ENCODE data around the gene LDLR.

LDLR gene

DNA sequence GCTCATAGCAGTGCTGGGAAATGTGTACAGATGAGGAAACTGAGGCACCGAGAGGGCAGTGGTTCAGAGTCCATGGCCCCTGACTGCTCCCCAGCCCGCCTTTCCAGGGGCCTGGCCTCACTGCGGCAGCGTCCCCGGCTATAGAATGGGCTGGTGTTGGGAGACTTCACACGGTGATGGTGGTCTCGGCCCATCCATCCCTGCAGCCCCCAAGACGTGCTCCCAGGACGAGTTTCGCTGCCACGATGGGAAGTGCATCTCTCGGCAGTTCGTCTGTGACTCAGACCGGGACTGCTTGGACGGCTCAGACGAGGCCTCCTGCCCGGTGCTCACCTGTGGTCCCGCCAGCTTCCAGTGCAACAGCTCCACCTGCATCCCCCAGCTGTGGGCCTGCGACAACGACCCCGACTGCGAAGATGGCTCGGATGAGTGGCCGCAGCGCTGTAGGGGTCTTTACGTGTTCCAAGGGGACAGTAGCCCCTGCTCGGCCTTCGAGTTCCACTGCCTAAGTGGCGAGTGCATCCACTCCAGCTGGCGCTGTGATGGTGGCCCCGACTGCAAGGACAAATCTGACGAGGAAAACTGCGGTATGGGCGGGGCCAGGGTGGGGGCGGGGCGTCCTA lies 15.9 kb downstream of the LDLR start:
- no peak for DNase-seq (ENCODE audit: low read depth)
- H3K4me3 ChIP-seq (ENCODE audit: low read length): no peak overlapping the region
- TF ChIP-seq, protein P1, sequence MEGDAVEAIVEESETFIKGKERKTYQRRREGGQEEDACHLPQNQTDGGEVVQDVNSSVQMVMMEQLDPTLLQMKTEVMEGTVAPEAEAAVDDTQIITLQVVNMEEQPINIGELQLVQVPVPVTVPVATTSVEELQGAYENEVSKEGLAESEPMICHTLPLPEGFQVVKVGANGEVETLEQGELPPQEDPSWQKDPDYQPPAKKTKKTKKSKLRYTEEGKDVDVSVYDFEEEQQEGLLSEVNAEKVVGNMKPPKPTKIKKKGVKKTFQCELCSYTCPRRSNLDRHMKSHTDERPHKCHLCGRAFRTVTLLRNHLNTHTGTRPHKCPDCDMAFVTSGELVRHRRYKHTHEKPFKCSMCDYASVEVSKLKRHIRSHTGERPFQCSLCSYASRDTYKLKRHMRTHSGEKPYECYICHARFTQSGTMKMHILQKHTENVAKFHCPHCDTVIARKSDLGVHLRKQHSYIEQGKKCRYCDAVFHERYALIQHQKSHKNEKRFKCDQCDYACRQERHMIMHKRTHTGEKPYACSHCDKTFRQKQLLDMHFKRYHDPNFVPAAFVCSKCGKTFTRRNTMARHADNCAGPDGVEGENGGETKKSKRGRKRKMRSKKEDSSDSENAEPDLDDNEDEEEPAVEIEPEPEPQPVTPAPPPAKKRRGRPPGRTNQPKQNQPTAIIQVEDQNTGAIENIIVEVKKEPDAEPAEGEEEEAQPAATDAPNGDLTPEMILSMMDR (conservative IDR thresholded peaks at IDR 0.05; ENCODE audit: low read depth, low read length): no peak

GRCh38 chr19:11106477-11106876 lies 17.2 kb downstream of the LDLR start:
- H3K4me3 ChIP-seq (ENCODE audit: low read length): no peak overlapping the region
- DNase-seq (ENCODE audit: low read depth): no peak
- TF ChIP-seq, protein P1 (conservative IDR thresholded peaks at IDR 0.05; ENCODE audit: low read depth, low read length): no peak

GRCh38 chr19:11108746-11109145 lies 19.5 kb downstream of the LDLR start:
- DNase-seq (ENCODE audit: low read depth): no peak
- TF ChIP-seq, protein P1 (conservative IDR thresholded peaks at IDR 0.05; ENCODE audit: low read depth, low read length): no peak
- H3K4me3 ChIP-seq (ENCODE audit: low read length): no peak overlapping the region

DNA sequence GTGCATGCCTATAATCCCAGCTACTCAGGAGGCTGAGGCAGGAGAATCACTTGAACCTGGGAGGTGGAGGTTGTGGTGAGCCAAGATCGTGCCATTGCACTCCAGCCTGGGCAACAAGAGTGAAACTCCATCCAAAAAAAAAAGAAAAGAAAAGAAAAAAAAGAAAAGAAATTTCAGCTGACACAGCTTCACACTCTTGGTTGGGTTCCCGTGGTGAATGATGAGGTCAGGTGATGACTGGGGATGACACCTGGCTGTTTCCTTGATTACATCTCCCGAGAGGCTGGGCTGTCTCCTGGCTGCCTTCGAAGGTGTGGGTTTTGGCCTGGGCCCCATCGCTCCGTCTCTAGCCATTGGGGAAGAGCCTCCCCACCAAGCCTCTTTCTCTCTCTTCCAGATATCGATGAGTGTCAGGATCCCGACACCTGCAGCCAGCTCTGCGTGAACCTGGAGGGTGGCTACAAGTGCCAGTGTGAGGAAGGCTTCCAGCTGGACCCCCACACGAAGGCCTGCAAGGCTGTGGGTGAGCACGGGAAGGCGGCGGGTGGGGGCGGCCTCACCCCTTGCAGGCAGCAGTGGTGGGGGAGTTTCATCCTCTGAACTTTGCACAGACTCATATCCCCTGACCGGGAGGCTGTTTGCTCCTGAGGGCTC lies 22.0 kb downstream of the LDLR start:
- no peak for DNase-seq (ENCODE audit: low read depth)
- TF ChIP-seq, protein P1 (conservative IDR thresholded peaks at IDR 0.05; ENCODE audit: low read depth, low read length): no peak
- no peak overlapping the region for H3K4me3 ChIP-seq (ENCODE audit: low read length)

DNA sequence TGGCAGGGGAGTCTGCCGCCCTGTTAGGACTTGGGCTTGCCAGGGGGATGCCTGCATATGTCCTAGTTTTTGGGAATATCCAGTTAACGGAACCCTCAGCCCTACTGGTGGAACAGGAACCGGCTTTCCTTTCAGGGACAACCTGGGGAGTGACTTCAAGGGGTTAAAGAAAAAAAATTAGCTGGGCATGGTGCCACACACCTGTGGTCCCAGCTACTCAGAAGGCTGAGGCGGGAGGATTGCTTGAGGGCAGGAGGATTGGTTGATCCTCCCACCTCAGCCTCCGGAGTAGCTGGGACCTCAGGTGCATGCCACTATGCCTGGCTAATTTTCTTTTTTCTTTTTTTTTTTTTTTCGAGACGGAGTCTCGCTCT lies 22.5 kb downstream of the LDLR start:
- no peak overlapping the region for H3K4me3 ChIP-seq (ENCODE audit: low read length)
- TF ChIP-seq, protein P1 (conservative IDR thresholded peaks at IDR 0.05; ENCODE audit: low read depth, low read length): no peak
- DNase-seq (ENCODE audit: low read depth): no peak

DNA sequence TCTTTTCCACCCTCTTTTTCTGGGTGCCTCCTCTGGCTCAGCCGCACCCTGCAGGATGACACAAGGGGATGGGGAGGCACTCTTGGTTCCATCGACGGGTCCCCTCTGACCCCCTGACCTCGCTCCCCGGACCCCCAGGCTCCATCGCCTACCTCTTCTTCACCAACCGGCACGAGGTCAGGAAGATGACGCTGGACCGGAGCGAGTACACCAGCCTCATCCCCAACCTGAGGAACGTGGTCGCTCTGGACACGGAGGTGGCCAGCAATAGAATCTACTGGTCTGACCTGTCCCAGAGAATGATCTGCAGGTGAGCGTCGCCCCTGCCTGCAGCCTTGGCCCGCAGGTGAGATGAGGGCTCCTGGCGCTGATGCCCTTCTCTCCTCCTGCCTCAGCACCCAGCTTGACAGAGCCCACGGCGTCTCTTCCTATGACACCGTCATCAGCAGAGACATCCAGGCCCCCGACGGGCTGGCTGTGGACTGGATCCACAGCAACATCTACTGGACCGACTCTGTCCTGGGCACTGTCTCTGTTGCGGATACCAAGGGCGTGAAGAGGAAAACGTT lies 24.0 kb downstream of the LDLR start:
- TF ChIP-seq, protein P1 (conservative IDR thresholded peaks at IDR 0.05; ENCODE audit: low read depth, low read length): no peak
- no peak overlapping the region for H3K4me3 ChIP-seq (ENCODE audit: low read length)
- no peak for DNase-seq (ENCODE audit: low read depth)

DNA sequence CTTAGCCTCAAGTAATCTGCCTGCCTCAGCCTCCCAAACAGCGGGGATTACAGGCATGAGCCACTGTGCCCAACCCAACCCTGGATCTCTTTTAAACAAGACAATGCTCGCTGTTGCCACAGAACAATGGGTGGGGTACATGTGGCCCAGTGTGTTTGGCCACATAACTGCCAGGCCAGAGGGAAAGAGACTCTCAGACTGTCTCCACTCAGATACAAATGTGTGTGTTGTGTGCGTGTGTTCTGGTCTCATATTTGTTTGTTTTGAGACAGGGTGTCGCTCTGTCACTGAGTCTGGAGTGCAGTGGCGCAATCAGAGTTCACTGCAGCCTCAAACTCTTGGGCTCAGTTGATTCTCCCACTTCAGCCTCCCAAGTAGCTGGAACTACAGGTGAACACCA lies 25.8 kb downstream of the LDLR start:
- DNase-seq (ENCODE audit: low read depth): no peak
- TF ChIP-seq, protein P1 (conservative IDR thresholded peaks at IDR 0.05; ENCODE audit: low read depth, low read length): no peak
- H3K4me3 ChIP-seq (ENCODE audit: low read length): no peak overlapping the region
